ENCODE measurements around the gene RRP9.

RRP9 gene

GRCh38 chr3:51985063-51985462 lies 43.4 kb upstream of the RRP9 start:
- no peak for DNase-seq
- no peaks in the 10 kb centered on the region for H3K27me3 ChIP-seq
- no peak for TF ChIP-seq CTCF (IDR thresholded peaks at IDR 0.05; ENCODE audit: low read depth, low read length)
- no peaks in the 10 kb centered on the region for H3K36me3 ChIP-seq
- H3K9me3 ChIP-seq = no peaks in the 10 kb centered on the region
- H3K4me1 ChIP-seq = no peaks in the 10 kb centered on the region
- H3K4me3 ChIP-seq (ENCODE audit: low read depth, low read length) = no peak overlapping the region

GRCh38 chr3:51984269-51984647 lies 42.6 kb upstream of the RRP9 start:
- Histone ChIP-seq H3K4me3 (ENCODE audit: low read depth, low read length) (no peak overlapping the region), H3K4me1 (no peaks in the 10 kb centered on the region)
- no peak for TF ChIP-seq CTCF (IDR thresholded peaks at IDR 0.05; ENCODE audit: low read depth, low read length)

GRCh38 chr3:51983578-51984268 lies 42.0 kb upstream of the RRP9 start:
- TF ChIP-seq CTCF (IDR thresholded peaks at IDR 0.05; ENCODE audit: low read depth, low read length) = no peak
- Histone ChIP-seq H3K36me3 (no peaks in the 10 kb centered on the region), H3K4me3 (ENCODE audit: low read depth, low read length) (peak overlapping the region; percentile 59), H3K4me1 (no peaks in the 10 kb centered on the region), H3K9me3 (no peaks in the 10 kb centered on the region), H3K27me3 (no peaks in the 10 kb centered on the region)
- DNase-seq = no peak

More at GRCh38 chr3:51984269-51984647, 42.6 kb upstream of the RRP9 start:
- H3K9me3 ChIP-seq = no peaks in the 10 kb centered on the region
- DNase-seq = no peak
- no peaks in the 10 kb centered on the region for H3K27me3 ChIP-seq
- no peaks in the 10 kb centered on the region for H3K36me3 ChIP-seq

GRCh38 chr3:51982838-51983577 lies 41.3 kb upstream of the RRP9 start, which contains the start of gene ACY1:
Gene ACY1 (plus strand): TSS chr3:51983535. CDS start chr3:51984065, 530 bp downstream.
- DNase-seq = peak; percentile 70
- H3K4me3 ChIP-seq (ENCODE audit: low read depth, low read length) = peak within 1 kb of the TSS; percentile 59
- H3K36me3 ChIP-seq = no peaks in the 10 kb centered on the region
- H3K27me3 ChIP-seq = no peaks in the 10 kb centered on the region
- no peaks in the 10 kb centered on the region for H3K9me3 ChIP-seq
- TF ChIP-seq CTCF (IDR thresholded peaks at IDR 0.05; ENCODE audit: low read depth, low read length) = no peak
- no peaks in the 10 kb centered on the region for H3K4me1 ChIP-seq

GRCh38 chr3:51982352-51982837 lies 40.7 kb upstream of the RRP9 start:
- TF ChIP-seq CTCF (IDR thresholded peaks at IDR 0.05; ENCODE audit: low read depth, low read length) = peak; percentile 60
- H3K4me3 ChIP-seq (ENCODE audit: low read depth, low read length) = peak overlapping the region; percentile 59
- no peaks in the 10 kb centered on the region for H3K9me3 ChIP-seq
- DNase-seq = peak; percentile 40
- no peaks in the 10 kb centered on the region for H3K36me3 ChIP-seq
- no peaks in the 10 kb centered on the region for H3K27me3 ChIP-seq
- H3K4me1 ChIP-seq = no peaks in the 10 kb centered on the region

- Histone ChIP-seq H3K36me3 (no peaks in the 10 kb centered on the region), H3K9me3 (no peaks in the 10 kb centered on the region), H3K4me3 (ENCODE audit: low read depth, low read length) (no peak overlapping the region), H3K27me3 (no peaks in the 10 kb centered on the region), H3K4me1 (no peaks in the 10 kb centered on the region; the same call in 1 of the 2 replicates)
- no peak for TF ChIP-seq CTCF (IDR thresholded peaks at IDR 0.05; ENCODE audit: low read depth, low read length)
- DNase-seq = no peak
Observed at GRCh38 chr3:51980253-51980652, 38.5 kb upstream of the RRP9 start.

Data from BE2C (cell line).